ENCODE data around the gene FRMD4A. TPM values are rescaled to one million over a fixed set of nuclear protein-coding genes. Genes with fewer than 3 reads are reported as not detected.

Gene FRMD4A
- polyA plus RNA-seq, 1 donor (not counting 4 experiments of a cell fraction or from before 2014, with no cell fraction given), result 12.9 TPM

DNA sequence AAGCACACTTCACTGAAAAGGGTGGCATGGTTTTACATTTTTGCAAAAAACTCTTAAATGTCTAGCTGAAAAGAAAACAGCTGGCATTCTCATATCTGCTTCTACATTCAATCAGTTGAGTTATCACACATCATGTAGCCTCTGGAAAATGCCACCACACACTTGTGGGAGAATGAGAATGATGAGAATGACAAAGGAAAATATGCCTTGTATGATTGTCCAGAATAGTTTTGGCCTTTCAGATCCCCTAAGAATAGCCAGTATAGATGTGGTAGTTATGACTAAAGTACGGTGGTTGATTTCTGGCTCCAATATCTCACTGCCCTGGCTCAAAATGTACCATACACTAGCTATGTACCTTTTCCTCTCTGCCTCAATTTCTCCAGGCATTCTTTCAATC lies 30.2 kb upstream of the FRMD4A start:
- Histone ChIP-seq H3K9ac (ENCODE audit: control insufficient read depth, extremely low read depth, insufficient read depth, low read length) (no peak overlapping the region), H3K4me3 (ENCODE audit: control insufficient read depth in 2 of 3, extremely low read depth in 1 of 3, insufficient read depth in 2 of 3, low read depth in 1 of 3, low read length in 3 of 3) (no peak overlapping the region), H3K27ac (ENCODE audit: control insufficient read depth, insufficient read depth, low read length) (no peak overlapping the region), H3K27me3 (ENCODE audit: control insufficient read depth, extremely low read depth, insufficient read depth, low read length) (peaks cover 4% of the 10 kb centered on the region), H3K36me3 (ENCODE audit: control insufficient read depth in 2 of 2, extremely low read depth in 1 of 2, insufficient read depth in 2 of 2, low read length in 2 of 2) (no peaks in the 10 kb centered on the region), H3K4me1 (ENCODE audit: control insufficient read depth, extremely low read depth, insufficient read depth, low read length) (peaks cover 15% of the 10 kb centered on the region), H3K4me2 (ENCODE audit: control insufficient read depth, extremely low read depth, insufficient read depth, low read depth, low read length) (no peak overlapping the region), H3K79me2 (ENCODE audit: control insufficient read depth, insufficient read depth, low read length) (no peaks in the 10 kb centered on the region), H3K9me3 (ENCODE audit: control insufficient read depth, low read depth, low read length) (no peaks in the 10 kb centered on the region), H2AFZ (ENCODE audit: control insufficient read depth, low read length) (no peak overlapping the region), H4K20me1 (ENCODE audit: control insufficient read depth, extremely low read depth, insufficient read depth, low read length) (no peaks in the 10 kb centered on the region), H3K9me1 (ENCODE audit: control insufficient read depth, extremely low read depth, insufficient read depth, low read length) (no peaks in the 10 kb centered on the region)
- FAIRE-seq, result no peak
- TF ChIP-seq, protein P1, sequence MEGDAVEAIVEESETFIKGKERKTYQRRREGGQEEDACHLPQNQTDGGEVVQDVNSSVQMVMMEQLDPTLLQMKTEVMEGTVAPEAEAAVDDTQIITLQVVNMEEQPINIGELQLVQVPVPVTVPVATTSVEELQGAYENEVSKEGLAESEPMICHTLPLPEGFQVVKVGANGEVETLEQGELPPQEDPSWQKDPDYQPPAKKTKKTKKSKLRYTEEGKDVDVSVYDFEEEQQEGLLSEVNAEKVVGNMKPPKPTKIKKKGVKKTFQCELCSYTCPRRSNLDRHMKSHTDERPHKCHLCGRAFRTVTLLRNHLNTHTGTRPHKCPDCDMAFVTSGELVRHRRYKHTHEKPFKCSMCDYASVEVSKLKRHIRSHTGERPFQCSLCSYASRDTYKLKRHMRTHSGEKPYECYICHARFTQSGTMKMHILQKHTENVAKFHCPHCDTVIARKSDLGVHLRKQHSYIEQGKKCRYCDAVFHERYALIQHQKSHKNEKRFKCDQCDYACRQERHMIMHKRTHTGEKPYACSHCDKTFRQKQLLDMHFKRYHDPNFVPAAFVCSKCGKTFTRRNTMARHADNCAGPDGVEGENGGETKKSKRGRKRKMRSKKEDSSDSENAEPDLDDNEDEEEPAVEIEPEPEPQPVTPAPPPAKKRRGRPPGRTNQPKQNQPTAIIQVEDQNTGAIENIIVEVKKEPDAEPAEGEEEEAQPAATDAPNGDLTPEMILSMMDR (optimal IDR thresholded peaks at IDR 0.05 in 1 of 3, IDR thresholded peaks at IDR 0.05 in 1 of 3, conservative IDR thresholded peaks at IDR 0.05 in 1 of 3; ENCODE audit: extremely low read depth in 1 of 3, insufficient read depth in 2 of 3, low read length in 3 of 3), result no peak
- DNase-seq (ENCODE audit: low read depth, low spot score), result no peak
- dilution Hi-C loops (cut with MboI; ENCODE audit: extremely low pct_ligation_motif_present, low sequenced_read_pairs), result no loop called here

DNA sequence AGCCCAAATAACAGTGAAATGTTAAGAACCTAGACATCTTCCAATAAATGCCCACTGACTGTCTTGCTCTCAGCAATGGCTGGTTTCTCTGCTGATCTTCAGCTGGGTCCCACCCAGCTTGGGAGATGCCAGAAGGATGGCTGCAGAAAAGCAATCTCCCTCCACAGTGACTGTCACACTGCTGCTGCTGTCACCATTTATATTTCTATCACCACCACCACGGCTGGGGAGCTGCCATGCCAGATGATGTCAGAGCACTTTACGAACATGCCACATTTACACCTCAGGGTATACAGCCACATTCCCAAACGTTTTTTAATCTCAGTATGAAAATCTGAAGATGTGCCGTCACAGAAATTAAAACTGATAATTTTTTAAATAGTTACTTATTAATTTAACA lies 29.8 kb upstream of the FRMD4A start:
- H3K9me1 ChIP-seq (ENCODE audit: control insufficient read depth, extremely low read depth, insufficient read depth, low read length), result no peaks in the 10 kb centered on the region
- DNase-seq (ENCODE audit: low read depth, low spot score) (no peak), FAIRE-seq (no peak)
- no peak overlapping the region for H3K4me3 ChIP-seq (ENCODE audit: control insufficient read depth in 2 of 3, extremely low read depth in 1 of 3, insufficient read depth in 2 of 3, low read depth in 1 of 3, low read length in 3 of 3)
- no peaks in the 10 kb centered on the region for H4K20me1 ChIP-seq (ENCODE audit: control insufficient read depth, extremely low read depth, insufficient read depth, low read length)
- no peaks in the 10 kb centered on the region for H3K36me3 ChIP-seq (ENCODE audit: control insufficient read depth in 2 of 2, extremely low read depth in 1 of 2, insufficient read depth in 2 of 2, low read length in 2 of 2)
- no peak overlapping the region for H3K9ac ChIP-seq (ENCODE audit: control insufficient read depth, extremely low read depth, insufficient read depth, low read length)
- no peak for TF ChIP-seq EZH2 (IDR thresholded peaks at IDR 0.05; ENCODE audit: low read length)
- TF ChIP-seq, protein P1 (optimal IDR thresholded peaks at IDR 0.05 in 1 of 3, IDR thresholded peaks at IDR 0.05 in 1 of 3, conservative IDR thresholded peaks at IDR 0.05 in 1 of 3; ENCODE audit: extremely low read depth in 1 of 3, insufficient read depth in 2 of 3, low read length in 3 of 3), result no peak
- H3K9me3 ChIP-seq (ENCODE audit: control insufficient read depth, low read depth, low read length), result no peaks in the 10 kb centered on the region
- H3K27ac ChIP-seq (ENCODE audit: control insufficient read depth, insufficient read depth, low read length), result no peak overlapping the region
- peaks cover 4% of the 10 kb centered on the region for H3K27me3 ChIP-seq (ENCODE audit: control insufficient read depth, extremely low read depth, insufficient read depth, low read length)
- no peaks in the 10 kb centered on the region for H3K79me2 ChIP-seq (ENCODE audit: control insufficient read depth, insufficient read depth, low read length)
- dilution Hi-C loops (cut with MboI; ENCODE audit: extremely low pct_ligation_motif_present, low sequenced_read_pairs), result no loop called here
- H3K4me2 ChIP-seq (ENCODE audit: control insufficient read depth, extremely low read depth, insufficient read depth, low read depth, low read length), result no peak overlapping the region
- H3K4me1 ChIP-seq (ENCODE audit: control insufficient read depth, extremely low read depth, insufficient read depth, low read length), result peaks cover 15% of the 10 kb centered on the region
- H2AFZ ChIP-seq (ENCODE audit: control insufficient read depth, low read length), result no peak overlapping the region
